GM18870 (cell line): ENCODE measurements around the gene PTPRN2.

Experiments
- ATAC-seq: cut with Tn5 transposase; IDR thresholded peaks from one replicate; pipeline ENCODE4 v1.9.1; 2021; ENCODE audit warnings: moderate library complexity; ENCODE audit not compliant: unreplicated experiment

The PTPRN2 gene

DNA sequence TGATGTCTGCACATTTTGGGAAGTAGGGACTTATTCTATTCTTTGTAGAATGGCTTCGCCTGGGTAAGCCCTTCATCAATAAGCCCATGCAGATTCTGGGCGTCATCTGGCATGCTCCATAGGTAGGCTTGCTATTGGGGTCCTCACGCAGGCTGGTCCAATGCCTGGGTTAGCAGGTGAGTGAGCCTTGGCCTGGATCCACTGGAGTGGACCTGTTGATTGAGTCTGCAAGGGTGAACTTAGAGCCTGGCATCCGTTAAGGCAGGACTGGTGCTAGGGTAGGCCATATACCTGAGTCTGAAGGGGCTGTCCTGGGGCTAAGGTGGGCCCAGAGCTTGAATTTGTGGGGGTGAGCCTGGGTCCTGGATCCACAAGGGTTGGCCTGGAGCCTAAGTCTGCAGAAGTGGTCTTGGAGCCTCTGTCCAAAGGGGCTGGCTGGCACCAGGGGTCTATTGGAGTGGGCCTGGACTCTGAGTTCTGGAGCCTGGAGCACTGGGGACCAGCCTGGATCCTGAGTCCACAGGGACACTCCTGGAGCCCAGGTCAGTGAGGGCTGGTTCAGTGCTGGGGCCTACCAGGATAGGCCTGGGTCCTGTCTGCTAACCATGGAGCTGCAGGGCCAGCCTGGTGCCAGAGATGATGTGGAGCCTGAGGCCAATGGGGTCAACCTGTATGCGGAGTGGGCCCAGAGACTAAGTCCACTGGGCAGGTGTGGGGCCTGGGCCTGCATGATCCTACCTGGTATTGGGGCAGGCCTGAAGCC, 297.7 kb downstream of the PTPRN2 start:
- no peak for ATAC-seq

DNA sequence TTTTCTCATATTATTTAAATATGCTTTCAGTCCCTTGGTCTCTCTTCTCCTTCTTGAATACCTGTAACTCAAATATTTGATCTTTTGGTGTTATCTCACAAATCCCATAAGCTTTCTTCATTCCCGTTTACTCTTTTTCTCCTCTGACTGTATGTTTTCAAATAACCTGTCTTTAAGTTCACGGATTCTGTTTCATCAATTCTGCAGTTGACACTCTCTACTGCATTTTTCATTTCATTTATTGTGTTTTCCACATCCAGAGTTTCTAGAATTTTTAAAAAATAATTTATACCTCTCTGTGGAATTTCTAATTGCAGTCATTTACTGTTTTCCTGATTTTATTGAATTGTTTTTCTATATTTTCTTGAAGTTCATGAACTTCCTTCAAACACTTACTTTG, 298.4 kb downstream of the PTPRN2 start:
- no peak for ATAC-seq

DNA sequence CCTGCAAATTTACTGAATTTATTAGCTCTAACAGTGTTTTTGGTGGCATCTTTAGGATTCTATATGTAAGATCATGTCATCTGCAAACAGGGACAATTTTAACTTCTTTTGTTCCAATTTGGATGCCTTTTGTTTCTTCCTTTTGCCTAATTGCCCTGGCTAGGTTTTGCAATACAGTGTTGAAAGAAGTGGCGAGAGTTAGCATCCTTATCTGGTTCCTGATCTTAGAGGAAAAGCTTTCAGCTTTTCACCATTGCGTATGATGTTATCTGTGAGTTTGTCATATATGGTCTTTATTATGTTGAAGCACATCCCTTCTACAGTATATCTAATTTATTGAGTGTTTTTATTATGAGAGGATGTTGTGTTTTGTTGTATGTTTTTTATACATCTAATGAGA, 301.4 kb downstream of the PTPRN2 start:
- no peak for ATAC-seq

DNA sequence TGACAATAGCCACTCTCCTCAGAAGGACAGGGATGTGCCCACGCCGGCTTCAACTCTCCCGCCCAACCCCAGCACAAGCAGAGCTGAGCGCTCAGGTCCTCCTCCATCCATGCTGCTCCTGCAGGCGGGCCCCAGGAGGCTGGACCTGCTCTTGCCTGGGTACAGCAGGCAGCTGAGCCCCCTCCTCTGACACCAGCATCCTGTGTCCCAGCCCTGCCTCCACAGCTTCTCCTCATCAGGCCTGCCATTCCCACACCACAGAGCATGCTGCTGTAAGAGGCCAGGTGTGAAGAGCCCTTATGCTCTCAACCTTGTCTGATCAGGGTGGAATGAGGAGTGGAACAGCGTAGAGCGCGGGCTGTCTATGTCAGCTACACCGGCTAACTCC, 302.2 kb downstream of the PTPRN2 start:
- ATAC-seq = no peak

DNA sequence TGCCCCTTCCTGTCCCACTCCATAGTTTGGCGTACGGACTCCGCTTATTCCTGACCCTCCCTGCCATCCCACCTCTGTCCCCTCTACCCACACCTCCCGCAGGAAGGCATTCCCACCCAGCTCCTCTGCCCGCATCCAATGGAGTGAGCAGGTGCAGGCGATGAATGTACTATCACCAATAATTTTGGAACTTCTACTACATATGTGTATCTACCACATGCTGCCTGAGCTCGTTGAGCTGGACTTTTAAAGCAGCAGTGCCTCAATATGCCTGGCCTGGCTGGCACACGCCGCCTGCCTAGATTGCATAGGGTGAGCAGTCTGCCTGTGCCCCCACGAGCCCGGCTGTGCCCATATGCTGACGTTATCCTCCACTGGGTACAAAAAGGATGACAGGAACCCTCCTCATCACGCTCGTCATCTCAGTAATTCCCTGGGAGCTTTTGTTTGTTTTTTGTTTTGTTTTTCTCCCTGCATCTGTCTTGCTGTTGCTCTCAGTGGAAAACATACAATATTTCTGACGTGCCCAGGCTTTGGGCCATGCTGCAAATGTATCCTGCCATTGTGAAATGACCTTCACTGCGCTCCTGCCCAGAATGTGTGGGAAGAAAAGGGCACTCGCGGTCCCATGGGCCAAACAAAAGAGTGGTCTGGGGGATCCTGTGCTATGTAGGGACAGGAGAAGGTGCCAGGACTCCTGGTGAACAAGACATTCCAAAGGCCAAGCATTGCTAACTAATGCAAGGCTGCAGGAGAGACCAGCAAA, 302.8 kb downstream of the PTPRN2 start:
- no peak for ATAC-seq

DNA sequence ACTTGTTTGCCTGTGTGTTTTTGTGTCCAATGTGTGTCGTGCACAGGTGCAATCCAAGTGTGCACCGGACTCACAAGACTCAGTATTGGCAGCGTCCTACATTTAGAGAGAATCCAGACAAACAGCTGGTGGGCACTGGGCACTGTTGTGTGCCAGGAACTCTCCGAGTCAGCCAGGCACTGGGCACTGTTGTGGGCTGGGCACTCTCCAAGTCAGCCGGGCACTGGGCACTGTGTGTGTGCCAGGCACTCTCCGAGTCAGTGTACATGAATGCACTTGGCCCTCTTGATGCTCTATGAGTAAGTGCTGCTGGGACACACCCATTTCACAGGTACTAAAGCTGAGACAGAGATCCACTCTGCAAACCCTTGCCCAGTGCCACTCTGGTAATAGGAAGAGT, 303.5 kb downstream of the PTPRN2 start:
- no peak for ATAC-seq

DNA sequence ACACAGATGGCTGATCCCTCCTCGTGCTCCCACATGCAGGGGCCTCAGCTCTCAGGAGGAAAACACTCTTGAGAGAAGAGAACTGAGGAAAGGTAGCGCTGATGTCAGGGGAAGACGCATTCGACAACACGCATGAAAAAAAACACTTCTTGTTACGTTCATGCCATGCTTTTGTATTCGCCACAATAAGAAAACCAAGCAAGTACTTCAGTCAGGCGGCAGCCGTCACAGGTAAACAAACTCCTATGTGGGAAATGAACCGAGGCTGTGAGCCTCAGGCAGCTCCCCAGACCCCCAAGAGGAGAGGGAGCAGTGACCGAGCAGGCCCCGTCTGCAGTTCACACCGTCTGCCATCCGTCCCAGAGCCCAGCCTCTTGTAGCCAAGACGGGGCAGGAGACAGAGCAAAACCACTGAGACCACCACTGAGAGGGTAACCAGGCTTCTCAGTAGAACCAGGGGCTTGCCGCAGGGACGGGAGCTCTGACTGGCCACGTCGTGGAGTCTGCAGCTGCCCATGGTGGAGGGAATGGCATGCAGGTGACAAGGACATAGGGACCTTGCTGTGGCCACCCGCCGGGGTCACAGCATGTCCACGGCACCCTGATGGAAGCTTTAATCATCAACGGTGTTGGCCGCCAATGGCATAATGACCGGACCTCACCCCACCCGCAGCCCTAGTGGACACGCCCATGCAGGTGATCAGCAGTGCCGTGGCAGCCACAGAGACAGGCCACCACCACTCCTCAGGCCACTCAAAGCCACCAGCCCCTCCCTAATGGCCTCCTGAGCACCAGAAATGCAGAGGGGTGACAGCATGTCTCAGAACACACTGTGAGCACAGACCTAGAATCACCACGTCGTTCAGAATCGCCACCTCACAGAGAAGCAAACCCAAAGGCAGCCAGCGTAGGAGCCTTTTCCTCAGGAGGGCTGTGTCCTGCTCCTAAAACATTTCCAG, 304.3 kb downstream of the PTPRN2 start:
- no peak for ATAC-seq

DNA sequence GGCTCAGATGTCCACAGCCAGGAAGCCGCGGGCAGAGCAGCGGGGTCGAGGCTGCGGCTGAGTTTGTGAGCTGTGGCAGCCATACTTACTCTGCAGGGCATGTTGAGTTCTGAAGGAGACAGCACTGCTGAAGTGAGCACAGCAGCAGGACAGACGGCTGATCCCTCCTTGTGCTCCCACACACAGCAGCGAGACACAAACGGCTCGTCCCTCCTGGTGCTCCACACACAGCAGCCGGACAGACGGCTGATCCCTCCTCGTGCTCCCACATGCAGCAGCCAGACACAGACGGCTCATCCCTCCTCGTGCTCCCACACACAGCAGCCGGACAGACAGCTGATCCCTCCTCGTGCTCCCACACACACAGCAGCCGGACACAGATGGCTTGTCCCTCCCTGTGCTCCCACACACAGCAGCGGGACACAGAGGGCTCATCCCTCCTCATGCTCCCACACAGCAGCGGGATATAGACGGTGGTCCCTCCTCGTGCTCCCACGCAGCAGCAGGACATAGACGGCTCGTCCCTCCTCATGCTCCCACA, 305.1 kb downstream of the PTPRN2 start:
- no peak for ATAC-seq

DNA sequence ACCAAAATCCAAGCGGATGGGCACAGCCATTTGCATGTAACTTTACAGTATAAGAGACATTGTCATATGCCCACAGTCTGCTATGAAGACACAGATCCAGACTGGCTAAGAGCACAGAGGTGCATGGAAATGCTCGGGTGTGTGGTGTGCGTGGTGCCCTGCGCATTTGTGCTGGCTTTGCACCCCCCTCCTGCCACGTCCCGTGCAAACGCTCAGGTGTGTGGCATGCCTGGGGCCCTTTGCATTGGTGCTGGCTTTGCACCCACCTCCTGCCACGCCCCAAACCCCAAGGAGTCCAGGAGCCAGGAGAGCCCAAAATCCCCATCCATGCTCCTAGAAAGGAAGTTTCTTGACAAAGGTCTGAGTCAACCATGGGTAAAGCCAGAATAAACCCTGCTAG, 306.2 kb downstream of the PTPRN2 start:
- no peak for ATAC-seq

DNA sequence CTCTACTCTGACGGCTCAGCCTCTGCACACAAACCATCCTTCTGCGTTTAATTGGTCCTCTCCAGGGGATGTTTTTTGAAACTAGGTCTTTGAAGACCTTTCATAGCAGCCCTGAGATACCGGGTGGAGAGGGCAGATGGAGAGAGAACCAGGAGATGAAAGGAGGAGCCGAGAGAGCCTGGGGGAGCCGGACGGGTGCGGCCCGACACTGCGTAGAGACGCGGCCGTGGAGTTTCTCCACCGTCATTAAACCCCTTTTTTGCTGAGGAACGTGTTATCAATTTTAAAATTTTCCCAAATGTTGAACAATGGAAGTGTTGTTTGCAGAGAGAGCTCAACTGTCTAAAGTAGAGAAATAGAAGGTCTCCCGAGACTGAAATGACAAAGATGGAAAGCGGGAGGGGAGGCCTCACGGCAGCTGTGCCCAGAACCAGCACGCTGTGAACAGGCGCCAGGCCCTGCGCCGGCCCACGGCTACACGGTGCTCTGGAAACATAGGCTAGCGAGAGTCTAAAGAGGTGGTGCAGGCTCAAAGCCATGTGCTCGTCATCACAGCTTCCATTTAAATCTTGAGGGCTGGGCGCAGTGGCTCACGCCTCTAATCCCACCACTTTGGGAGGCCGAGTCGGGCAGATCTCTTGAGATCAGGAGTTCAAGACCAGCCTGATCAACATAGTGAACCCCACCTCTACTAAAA, 307.0 kb downstream of the PTPRN2 start:
- ATAC-seq = no peak

DNA sequence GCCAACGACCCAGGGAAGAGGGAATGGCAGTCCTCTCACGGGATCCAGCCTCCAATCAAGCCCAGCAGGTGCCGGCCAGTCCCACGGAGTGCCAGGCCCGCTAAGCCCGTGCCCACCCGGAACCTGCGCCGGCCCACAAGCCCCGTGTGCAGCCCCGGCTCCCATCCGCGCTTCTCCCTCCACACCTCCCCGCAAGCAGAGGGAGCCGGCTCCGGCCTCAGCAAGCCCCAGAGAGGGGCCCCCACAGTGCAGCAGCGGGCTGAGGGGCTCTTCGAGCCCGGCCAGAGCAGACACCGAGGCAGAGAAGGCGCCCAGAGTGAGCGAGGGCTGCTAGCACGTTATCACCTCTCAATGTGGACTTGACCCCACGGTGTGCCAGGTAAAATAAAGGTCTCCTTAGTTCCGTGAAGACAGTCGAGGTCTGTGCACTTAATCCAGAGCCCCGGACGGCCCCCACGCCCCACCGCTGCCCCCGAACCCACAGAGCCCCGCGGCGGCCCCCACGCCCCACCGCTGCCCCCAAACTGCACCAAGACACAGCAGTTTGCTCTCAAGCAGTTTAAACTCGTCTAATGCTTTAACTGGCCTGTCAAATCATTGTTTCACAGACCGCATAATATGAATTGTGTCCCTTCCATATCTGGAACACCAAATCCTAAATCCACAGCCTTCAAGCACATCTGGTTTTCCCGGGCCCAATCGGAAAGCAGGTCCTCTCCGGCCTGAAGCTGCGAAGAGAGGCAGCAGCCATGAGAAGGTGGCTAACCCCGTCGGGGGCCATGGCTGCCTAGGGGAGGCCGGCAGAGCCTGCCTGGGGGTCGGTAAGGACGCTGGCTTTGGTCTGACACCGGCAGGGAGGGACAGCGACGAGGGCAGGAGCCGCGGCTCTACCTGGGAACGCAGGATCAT, 307.8 kb downstream of the PTPRN2 start:
- no peak for ATAC-seq

DNA sequence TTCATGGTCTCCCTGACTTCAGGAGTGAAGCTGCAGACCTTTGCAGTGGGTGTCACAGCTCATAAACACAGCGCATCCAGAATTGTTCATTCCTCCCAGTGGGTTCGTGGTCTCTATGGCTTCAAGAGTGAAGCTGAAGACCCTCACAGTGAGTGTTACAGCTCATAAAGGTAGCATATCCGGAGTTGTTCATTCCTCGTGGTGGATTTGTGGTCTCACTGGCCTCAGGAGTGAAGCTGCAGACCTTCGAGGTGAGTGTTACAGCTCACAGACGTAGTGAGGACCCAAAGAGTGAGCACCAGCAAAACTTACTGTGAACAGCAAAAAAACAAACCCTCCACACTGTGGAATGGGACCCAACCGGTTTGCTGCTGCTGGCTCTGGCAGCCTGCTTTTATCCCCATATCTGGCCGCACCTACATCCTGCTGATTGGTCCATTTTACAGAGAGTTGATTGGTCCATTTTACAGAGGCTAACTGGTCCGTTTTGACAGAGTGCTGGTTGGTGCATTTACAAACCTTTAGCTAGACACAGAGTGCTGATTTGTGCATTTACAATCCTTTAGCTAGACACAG, 308.8 kb downstream of the PTPRN2 start:
- no peak for ATAC-seq

DNA sequence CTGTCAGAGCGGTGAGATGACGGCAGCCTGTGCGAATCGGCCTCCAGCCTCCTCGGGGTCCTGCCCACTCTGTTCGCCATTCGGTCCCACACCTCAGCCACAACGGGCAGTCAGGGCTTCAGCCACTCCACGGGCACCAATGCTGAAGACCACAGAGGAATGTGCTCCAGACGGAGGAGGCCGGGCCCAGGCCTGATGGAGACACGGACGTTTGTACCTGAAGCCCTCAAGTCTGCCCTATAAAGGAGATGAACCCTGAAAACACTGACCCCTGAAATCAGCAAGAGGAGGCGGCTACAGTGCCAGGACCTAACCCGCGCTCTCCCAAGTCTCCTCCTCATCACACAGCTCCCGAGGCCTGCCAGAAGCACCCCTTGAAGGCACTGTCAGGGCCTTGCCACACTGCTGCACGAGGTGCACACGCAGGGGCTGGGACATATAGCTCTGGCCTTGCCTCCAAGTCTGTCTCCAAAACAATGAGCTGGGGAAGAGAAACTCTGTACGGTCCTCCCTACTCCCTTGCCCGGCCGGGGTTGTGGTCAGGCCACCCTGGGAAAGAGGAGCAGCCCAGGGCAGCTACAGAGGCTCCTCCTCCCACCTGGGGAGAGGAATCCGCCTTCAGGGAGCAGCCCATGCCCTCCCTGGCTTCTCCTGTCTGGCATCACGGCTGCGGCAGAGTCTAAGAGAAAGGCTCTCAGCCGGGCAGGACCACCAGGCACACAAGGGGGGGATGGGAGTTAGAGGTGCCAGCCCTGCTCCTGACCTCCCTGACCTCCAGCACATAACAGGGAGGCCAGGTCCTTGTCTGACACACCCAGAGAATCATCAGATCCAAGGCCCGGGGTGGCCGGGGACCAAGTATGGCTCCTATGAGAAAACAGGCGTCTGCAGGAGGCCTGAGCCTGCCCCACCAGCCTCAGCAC, 310.1 kb downstream of the PTPRN2 start:
- no peak for ATAC-seq

DNA sequence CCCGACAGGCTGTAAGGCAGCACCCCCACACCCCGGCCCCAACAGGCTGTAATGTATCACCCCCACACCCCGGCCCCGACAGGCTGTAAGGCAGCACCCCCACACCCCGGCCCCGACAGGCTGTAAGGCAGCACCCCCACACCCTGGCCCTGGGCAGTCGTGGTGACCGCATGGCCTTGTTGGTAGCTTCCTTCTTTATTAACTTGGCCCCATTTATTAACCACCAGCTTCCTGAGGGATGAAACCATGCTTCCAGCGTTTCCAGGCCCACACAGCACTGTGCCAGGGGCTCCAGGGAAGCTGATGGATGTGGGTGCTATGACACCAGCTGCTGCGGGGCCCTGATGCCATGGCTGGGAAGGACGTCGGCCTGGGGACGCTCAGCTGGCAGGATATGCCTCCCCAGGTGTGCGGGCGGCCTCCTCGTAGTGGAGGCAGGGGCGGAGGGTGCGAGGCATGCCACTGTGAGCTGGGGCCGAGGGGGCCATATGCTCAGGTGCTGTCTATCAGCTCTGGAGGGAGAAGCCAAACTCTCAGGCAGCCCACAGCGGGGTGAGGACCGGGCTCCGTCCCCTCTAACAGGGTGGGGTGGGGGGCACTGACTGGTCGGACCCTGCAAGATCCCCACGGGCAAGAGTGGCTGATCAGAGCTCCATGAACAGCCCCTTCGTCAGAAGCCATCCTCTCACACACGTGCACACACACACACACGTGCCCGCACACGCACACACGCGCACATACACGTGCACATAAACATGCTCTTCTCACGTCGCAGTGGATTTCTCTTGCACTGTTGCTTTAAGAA, 311.0 kb downstream of the PTPRN2 start:
- ATAC-seq = no peak

DNA sequence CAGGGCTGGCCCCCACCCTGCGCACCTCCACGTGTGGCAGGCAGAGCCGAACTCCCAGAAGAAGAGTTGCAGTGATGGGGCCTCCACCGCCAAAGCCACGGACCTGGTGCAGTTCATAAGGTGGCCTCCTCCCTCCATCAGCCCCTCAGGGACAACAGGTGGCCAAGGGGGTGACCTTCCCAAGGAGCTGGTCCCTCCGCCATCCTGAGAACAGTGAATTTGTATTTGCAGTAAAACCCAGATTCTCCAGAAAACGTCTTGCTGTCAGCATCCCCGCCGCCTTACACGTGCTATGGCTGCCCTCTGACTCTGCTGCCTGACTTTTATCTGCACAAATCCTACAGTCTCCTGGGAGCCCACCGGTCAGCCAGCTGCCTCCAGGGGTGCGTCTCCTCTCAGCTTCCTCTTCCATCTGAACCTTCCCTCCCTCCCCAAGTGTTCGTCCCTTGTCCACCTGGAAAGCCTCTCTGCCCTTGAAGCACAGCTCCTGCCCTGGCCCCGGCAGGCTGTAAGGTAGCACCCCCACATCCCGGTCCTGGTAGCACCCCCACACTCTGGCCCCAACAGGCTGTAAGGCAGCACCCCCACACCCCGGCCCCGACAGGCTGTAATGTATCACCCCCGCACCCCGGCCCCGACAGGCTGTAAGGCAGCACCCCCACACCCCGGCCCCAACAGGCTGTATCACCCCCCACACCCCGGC, 311.8 kb downstream of the PTPRN2 start:
- no peak for ATAC-seq

DNA sequence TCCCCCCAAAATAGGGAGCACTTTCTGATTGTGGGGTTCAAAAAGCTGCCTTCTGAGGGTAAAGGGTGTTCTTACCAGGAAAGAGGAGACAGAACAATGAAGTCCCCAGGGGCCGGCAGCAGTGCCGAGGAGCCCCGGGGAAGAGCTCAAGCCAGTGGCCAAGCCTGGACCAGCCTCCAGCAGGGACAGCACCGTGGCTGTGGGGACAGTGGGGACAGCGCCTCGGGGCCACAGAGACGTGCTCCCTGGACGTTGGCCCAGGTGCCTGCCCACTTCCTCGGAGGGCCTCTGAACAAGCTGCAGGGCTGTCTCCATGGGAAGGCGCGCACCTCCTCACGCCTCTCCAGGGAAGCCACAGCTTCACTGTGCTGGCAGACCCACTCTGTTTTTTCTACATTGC, 312.6 kb downstream of the PTPRN2 start:
- ATAC-seq = no peak

DNA sequence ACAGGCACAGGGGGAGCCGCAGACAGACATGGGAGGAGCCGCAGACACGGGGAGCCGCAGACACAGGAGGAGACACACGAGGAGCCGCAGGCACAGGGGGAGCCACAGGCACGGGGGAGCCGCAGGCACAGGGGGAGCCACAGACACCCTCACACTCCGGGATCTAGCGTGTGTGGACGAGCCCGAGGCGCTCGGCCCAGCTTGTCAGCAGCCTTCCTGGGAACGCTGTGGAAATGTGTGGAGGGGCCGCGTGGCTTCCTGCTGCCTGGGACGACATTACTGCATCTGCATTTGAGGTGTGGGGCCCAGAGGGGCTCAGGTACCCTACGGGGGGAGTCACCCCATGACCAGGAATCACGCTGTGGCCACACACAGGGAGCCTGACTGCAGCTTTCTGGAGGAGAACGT, 313.2 kb downstream of the PTPRN2 start:
- ATAC-seq = no peak
